GM19468 (cell line): ENCODE data around the gene MFSD11.
"Not testable (repeated sequence)": the region's sequence is repeated elsewhere in the genome, so short reads cannot be mapped to it uniquely, and the experiment has no call there.

Experiments used
- ATAC-seq: cut with Tn5 transposase; IDR thresholded peaks from one replicate; pipeline ENCODE4 v1.9.1; 2021; ENCODE audit warnings: mild to moderate bottlenecking, moderate library complexity, moderate number of reproducible peaks; ENCODE audit not compliant: unreplicated experiment; ENCODE audit errors: extremely low read depth

Gene MFSD11

DNA sequence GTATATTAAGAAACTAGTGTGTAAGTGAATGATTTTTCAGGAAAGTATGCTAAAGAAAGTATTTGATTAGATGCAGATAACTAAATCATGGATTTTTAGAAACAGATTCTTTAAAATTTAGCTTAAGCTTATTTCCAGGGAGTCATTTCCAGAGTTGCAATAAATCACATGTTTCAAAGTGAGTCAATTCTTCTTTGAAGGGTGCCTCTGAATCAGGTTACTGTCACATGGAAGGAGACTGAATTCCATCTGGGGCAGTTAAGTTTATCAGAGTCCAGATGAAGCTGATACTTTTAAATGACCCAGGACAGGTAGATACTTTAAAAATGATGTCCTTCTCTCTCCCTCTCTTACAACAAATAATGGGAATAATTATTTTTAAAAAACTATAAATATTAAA, 5.0 kb downstream of the MFSD11 start:
- no peak for ATAC-seq

DNA sequence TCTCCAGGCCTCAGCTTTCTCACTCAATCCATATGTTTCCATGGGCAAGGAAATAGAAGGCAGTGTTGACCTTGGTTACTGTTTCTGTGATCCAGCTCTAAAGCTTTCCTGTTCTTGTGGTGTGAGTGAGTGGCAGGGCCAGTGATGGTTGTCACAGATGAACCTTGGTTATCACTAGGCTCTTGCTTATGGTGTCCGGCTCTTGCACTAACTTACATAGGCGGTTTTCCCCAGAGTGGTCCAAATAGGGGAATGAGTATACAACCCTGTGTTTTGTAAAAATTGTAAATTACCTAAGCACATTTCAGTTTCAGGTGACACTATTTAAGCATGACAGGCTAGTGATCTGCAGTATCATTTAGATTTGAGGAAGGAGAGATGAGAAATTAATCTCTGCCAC, 6.8 kb downstream of the MFSD11 start:
- ATAC-seq: no peak

DNA sequence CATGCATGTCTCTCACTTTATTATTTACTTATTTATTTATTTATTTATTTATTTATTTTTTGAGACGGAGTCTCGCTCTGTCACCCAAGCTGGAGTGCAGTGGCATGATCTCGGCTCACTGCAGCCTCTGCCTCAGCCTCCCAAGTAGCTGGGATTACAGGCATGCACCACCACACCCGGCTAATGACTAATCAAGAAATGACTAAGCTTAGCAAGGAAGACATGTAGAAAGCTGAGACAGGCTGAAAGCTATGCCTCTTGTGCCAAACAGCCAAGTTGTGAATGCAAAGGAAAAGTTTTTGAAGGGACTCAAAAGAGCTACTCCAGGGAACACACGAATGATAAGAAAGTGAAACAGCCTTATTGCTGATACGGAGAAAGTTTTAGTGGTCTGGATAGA, 7.9 kb downstream of the MFSD11 start:
- not testable (repeated sequence) for ATAC-seq

DNA sequence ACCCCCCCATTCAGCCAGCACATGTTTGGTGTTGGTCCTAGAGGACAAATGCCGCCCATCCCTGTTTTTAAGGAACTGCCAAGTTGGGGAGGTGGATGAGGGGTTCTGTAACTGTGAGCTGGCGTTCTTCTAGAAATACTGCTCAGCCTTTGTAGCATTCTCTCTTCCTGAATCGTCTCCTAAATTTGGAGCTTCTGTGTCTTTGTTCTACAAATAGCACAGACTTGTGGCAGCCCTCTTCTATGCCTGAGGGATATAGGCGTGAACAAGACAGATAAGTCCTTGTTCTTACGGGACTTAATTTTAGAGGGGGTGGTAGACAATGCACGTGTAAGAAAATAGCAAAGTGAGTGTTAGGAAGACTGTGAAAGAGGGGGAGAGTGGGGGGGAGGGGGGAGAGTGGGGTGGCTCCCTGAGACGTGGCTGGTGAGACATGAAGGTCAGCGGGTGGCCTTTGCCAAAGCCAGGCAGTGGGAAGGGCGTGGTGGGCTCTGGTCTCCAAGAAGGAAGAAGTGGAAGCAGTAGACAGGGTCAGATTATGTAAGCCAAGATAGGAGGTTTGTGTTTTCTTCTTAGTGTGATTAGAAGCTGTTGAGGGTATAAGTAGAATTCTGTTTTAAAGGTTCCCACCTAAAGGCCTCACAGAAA, 9.9 kb downstream of the MFSD11 start:
- no peak for ATAC-seq

DNA sequence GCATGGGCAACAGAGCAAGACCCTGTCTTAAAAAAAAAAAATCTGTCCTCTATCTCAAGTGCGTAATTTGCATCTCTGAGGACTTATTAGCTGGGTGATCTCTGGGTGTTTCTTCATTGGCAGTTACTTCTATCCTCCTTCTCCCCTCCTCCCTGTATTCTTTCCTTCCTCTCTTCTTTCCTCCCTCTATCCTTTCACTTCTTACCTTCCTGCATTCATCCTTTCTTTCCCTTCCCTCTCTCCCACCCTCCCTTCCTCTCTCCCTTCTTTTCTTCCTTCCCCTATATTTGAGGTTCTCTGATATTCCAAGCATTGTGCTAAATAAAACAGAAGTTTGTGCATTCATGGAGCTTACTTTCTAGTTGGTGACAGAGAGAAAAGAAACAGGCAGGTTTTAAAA, 10.7 kb downstream of the MFSD11 start:
- no peak for ATAC-seq

DNA sequence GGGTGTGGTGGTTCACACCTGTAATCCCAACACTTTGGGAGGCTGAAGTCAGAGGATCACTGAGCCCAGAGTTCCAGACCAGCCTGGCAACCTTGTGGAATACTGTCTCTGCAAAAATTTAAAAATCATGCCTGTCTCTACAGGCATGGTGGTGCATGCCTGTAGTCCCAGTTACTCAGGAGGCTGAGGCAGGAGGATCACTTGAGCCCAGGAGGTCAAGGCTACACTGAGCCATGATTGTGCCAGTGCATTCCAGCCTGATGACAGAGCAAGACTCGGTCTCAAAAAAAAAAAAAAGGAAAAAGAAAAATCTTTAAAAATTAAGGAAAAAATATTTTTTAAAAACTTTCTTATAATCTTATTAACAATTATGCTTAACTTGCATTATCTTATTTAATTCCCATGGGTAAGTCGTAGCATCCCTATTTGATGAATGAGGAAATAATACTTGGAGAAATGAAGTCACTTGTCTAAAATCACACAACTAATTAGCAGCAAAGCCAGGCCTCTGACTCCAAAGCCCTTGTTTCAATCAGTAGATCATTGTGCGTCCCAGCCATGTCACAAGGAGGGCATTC, 13.6 kb downstream of the MFSD11 start:
- ATAC-seq: no peak

DNA sequence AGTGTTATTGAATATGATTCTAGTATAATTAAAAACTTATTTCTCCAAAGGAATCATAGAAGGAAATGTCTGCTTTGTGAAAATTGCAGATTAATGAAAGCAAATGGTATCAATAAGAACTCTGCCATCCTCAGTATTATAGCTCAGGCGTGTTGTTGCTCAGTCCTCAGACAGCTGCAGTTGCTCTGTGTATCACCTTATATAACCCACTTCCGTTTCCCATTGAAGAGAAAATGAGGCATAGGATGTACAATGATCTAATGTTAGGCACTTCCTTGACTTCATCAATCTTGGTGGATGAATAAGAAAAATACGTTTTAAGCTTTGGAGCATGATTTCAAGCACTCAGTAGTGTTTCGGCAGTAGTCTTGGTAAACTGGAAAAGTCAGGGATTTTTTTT, 14.1 kb downstream of the MFSD11 start:
- ATAC-seq: no peak

DNA sequence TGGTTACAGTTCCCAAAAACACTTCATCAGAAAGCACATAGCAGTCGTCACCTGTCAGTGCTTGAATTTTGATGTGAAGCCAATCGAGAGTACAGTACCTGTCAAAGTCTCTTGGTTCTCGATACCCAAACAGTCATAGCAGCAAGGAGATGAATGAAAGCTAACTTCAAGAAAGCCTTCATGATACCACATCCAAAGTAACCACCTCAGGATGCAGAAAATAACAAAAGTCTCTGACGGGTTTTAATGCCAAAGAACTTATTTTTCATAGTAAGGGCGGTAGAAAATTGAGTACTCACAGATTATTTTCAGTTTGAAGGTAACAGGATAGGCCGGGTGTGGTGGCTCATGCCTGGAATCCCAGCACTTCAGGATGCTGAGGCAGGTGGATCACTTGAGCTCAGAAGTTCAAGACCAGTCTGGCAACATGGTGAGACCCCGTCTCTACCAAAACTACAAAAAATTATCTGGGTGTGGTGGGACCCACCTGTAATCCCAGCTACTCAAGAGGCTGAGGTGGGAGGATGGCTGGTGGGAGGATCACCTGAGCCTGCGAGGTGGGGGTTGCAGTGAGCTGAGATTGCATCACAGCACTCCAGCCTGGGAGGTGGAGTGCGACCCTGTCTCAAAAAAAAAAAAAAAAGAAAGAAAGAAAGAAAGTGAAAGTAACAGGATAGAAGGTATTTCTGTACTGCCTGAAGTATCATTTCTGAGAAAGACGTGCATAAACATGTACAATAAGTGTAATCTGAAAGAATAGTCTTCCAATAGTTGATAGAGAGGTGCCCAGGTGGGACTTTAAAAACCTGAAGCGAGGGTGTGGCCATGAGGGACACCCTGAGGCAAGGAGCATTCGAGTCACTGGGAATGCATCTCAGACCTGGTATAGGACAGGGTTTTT, 15.4 kb downstream of the MFSD11 start:
- ATAC-seq: no peak

DNA sequence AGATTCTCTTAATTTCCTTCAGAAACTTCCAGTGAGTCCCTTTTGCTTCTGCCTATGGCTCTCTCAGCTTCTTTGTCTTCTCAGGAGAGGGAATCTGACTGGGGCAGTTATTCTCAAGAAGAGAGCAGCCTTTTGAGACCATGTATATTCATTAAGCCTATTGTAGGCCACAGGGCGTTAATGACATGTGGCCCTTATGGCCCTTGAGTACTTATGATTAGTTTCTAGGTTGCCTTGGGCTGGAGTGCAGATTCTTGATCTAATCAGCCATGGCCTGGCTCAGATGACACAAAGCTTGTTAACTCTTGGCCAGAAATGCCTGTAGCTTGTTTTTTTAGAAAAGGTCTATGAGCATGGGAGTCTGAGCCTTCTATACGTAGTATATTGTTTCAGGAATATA, 17.4 kb downstream of the MFSD11 start:
- no peak for ATAC-seq

DNA sequence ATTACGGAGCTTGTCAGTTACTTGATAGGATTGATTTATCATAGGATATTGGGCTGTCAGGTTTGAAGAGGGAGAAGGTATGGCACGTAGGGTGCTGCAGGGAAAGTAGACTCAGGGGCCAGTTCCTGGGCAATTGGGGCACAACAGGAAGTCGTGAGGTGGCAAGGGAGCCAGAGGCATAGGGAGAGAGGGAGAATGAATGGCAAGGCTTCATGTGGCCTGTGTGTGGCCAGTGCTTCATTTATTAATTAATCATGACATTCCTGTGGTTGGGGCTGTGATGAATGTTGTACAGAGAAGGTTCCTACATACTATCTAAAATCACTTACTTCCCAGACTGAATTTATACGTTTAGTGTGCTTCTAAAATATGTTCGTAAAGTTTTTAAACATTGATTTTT, 19.3 kb downstream of the MFSD11 start:
- no peak for ATAC-seq

DNA sequence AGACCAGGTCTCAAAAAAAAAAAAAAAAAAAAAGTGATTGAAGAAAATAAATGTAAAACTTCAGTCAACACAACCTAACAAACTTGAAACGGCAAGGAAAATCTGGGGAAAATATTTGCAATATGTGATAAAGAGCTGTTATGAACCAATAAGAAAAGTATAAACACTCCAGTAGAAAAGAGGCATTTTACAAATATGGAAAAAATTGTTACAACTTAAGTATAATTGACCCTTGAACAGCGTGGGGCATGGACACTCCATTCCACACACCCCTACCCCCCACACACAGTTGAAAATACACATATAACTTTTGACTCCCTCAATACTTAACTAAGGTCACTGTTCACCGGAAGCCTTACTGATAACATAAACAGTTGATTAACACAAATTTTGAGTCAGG, 20.7 kb downstream of the MFSD11 start:
- ATAC-seq: no peak

DNA sequence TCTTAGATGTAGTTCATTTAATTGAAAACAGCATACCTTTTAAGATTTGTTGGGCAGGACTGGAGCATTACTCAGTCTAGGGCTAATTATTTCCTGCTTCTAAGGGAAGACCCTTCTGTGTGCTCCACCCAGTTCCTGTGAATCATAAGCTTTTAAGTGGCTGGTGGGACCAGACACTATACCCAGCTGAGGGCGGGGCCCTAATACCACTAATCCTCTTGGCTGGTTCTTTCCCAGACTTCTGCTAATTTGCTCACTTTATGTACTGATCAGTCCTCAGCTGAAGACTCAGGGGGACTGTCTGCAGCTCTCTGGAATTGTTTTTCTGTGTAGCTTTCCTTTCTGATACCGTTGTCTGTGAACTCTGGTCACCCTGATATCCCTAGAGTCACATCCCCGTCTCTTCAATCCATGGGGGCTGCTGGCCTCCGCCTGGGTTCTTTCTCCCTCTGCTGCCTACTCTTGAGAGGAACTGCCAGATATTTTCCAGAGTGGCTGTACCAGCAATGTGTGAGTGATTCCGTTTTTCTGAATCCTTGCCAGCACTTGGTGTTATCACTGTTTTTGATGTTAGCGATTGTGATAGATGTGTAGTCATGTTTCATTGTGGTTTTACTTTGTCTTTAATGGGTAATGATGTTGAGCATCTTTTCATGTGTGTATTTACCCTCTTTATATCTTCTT, 35.1 kb downstream of the MFSD11 start:
- ATAC-seq: no peak

DNA sequence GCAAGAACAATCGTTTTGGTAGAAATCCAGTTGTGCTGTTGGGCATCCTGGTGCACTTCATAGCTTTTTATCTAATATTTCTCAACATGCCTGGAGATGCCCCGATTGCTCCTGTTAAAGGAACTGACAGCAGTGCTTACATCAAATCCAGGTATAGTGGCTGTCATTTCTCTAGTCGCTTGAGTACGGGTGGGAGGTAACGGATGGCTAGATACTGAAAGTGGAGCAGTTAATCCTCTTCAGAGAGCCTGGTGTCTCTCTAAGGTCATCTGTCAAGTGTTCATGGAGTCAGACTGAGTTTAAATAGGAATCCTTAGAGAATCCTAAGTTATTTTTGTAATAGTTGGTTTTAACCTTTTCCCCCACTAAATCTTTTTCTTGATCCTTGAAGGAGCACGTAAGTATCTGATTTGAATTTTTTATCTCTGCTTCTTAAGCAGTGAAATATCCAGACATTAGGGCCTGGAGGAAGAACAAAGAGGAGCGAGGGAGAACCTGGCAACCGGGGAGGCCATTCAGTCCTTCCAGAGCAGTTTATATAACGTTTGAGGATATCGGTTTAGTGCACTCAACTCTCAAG, 37.2 kb downstream of the MFSD11 start:
- ATAC-seq: no peak

DNA sequence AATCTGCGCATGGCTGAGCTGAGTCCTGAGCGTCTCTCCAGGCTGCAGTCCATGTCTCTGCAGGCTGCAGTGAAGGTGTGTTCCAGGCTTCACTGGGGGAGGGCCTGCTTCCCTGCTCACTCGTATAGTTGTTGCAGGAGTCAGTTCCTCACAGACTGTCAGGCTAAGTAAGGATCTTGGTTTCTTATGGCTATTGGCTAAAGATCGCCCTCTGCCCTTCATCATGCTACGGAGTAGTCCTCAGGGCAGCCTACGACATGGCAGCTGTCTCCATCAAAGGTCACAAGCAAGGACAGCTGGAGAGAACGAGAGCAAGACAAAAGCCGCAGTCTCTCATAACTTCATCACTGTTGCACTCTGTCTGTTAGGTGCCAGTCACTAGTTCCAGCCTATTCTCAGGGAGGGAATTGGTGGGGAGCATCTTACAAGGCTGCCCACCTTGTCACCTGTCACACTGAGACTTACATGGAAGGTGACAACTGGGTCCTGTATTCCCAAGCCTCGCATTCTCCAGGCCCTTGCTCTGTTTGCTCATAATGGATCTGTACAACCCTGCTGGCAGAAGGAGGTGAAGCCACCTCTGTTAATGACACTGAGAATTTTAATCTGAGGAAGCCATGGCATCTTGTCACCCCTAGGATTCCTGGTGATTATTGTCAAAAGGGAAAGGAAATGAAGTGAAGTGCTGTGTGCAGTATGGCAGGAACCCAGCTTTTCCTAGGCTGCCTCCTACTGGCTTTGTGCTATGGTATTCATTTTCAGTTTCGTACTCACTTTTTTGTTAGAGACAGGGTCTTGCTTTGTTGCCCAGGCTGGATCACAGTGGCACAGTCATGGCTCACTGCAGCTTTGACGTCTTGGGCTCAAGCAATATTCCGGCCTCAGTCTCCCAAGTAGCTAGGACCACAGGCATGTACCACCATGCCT, 43.4 kb downstream of the MFSD11 start:
- ATAC-seq: no peak

DNA sequence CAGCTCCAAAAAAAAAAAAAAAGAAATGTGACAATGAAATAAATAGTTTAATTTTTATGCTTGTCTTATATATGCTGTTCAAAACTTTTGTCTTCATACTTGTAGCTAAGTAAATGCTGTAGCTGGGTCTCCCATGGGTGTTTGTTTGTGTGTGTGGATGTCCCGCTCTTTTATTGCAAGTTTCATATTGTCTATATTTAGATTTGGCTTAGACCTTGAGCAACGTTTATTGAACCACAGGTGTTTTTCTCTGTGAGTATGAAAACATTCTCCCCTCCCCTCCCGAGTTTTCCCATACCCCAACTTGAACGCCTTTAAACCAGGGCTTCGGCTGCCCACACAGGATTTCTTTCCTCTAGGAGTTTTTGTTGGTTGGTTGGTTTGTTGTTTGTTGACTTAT, 45.2 kb downstream of the MFSD11 start:
- no peak for ATAC-seq

DNA sequence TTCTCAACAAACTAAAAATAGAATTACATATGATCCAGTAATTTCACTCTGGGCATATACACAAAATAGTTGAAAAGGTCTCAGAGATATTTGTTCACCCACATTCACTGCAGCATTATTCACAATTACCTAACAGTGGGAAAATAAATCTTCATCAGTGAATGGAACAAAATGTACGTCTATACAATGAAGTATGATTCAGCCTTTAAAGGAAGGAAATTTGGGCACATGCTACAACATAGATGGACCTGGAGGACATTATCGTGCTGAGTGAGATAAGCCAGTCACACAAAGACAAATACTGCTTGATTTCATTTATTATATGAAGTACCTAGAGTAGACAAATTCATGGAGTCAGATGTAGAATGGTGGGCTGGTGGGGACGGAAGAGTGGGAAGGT, 47.0 kb downstream of the MFSD11 start:
- no peak for ATAC-seq

DNA sequence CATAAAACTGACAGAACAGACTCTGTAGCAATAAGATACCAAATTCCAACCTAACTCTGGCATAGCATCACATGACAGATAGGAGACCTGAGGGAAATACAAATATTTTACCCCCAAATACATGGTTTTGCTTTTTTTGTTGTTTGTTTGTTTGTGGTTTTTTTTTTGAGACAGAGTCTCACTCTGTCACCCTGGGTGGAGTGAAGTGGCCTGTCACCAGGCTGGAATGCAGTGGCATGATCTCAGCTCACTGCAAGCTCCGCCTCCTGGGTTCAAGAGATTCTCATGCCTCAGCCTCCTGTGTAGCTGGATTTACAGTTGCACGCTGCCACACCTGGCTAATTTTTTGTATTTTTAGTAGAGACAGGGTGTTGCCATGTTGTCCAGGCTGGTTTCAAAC, 49.9 kb downstream of the MFSD11 start:
- not testable (repeated sequence) for ATAC-seq

DNA sequence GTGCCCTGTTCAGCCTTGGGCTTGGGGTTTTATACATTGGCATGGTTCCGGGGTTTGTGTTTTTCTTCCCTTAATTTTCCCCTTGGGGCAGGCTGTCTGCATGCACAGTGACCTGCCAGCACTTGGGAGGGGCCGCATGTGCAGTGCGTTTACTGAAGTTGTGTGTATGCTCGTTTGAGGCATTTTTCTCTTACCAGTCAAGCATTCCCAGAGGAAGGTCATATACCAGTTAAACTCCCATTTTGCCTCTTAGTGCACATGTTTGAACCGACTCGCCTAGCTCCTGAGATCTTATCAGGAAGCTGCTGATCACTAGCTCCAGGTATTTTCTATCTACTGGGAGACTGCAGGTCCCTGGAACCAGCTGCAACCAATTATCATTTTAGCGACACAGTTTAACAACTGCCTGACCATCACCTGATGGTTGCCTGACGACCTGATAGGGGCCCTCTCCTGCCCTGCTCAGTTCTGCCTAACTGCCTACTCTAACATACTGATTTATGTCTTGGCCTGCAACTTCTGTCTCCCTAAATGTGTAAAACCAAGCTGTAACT, 51.4 kb downstream of the MFSD11 start:
- no peak for ATAC-seq
